Measurements from ENCODE around the gene FRMD4A.

GRCh38 chr10:14225379-14225778, 105.3 kb downstream of the FRMD4A start:
- TF ChIP-seq CTCF (IDR thresholded peaks at IDR 0.05 in 4 of 5, conservative IDR thresholded peaks at IDR 0.05 in 1 of 5) = no peak
- TF ChIP-seq POLR2A (IDR thresholded peaks at IDR 0.05) = no peak
